Embryonic facial prominence (tissue), 1 donor: Measurements from ENCODE around the gene RHOD.

ENCODE experiments used
- DNase-seq: peaks from one replicate; pipeline ENCODE4 v3.0.0-alpha.2; 2016; ENCODE audit errors: extremely low spot score

Gene RHOD

DNA sequence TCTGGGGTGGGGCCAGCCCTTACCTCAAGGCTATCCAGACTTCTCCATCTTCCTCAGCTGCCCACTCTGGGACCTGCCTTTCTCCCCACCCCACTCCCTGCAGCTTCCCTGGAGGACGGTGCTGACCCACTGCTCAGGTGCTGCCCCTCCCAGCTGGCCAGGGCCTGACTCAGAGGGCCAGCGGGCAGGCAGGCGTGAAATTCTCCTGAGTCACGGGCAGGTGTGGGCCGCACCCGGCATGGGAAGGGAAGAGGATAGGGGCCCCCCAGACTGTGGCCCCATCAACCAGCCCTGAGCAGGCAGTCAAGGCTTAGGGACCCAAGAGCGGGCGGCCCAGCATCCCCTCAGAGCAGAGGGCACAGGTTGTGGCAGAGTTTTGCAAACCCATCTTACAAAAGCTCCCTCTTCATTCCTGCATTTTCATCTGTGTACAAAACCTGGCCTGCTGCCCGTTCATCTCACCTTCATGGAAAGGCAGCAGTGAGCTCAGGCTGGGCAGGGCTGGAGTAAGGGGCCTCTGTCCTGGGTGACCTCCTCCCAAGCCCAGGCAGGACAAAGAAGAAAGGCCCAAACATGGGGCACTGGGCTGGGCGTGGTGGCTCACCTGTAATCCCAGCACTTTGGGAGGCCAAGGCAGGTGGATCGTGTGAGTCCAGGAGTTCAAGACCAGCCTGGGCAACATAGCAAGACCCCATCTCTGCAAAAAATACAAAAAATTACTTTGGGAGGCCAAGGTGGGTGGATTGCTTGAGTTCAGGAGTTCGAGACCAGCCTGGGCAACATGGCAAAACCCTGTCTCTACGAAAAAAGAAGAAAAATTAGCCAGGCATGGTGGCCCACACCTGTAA lies 6.1 kb downstream of the RHOD start:
- no peak for DNase-seq

DNA sequence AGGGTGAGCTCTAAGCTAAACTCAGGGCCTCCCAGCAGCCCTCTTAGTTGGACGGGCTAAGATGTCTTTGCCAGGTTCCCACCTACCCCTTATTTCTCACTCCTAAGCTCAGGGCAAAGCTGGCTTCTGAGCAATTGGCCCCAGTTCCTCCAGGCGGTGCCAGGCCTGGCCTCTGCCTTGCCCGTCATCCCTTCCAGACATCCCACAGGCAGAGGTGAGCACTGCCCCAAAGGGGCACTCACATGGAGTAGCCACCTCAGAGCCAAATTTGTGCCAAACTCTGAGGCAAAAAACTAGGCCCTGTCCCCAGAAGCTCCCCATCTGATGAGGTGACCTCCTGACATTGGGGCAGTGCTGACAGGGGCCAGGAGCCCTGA lies 9.7 kb downstream of the RHOD start:
- DNase-seq, result no peak

DNA sequence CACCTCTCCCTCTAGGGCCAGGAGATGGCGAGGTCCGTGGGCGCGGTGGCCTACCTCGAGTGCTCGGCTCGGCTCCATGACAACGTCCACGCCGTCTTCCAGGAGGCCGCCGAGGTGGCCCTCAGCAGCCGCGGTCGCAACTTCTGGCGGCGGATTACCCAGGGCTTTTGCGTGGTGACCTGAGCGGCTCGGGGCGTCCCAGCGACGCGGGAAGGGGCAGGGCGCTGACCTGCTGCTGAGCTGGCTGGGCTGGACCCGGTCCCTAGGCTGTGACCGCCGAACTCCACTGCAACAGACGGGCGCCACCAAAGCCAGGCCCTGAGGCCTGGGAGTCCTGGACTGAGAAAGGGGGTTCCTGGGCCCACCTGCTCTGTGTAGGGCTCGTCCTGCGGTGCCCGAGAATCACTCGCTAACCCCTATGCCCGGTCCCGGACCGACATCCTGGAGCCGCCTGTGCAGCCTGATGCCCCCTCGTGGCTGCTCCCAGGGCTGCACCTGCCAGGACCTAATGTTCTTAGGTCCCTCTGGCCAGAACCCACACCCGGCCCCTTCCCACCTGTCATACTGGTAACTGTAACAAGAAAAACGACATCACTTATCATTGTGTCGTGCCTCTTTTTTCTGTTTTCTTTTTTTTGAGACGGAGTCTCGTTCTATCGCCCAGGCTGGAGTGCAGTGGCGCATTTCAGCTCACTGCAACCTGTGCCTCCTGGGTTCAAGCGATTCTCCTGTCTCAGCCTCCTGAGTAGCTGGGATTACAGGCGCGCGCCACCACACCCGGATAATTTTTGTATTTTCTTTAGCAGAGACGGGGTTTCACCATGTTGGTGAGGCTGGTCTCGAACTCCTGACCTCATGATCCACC lies 15.0 kb downstream of the RHOD start:
- DNase-seq, result no peak

DNA sequence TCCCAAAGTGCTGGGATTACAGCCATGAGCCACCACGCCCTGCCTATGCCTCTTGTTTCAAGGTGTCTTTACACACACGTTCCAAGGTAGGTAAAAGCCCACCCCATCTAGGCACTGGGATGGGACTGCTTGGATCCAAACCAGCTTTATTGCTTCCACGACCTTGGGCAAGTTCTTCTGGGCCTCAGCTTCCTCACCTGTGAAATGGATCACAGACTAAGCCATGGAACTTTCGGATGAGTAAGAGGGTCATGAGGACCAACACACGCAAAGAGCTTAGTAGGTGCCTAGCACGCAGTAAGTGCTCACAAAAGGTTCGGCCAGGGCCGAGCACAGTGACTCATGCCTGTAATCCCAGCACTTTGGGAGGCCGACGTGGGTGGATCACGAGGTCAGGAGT lies 15.6 kb downstream of the RHOD start:
- DNase-seq, result no peak

DNA sequence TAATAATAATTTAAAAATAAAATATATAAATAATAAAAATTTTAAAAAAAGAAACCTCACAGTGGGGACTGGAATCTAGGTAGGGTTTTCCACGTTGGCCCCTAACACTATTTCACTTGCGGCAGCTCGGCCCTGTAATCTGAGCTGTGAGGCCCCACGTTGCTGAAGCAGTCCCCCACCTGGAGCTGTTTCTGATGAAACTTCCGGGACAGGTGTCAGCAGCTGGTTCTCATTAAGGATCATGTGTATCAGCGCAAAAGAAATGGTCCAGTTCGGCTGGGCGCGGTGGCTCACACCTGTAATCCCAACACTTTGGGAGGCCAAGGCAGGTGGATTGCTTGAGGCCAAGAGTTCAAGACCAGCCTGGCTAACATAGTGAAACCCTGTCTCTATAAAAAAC lies 17.3 kb downstream of the RHOD start:
- DNase-seq, result no peak

DNA sequence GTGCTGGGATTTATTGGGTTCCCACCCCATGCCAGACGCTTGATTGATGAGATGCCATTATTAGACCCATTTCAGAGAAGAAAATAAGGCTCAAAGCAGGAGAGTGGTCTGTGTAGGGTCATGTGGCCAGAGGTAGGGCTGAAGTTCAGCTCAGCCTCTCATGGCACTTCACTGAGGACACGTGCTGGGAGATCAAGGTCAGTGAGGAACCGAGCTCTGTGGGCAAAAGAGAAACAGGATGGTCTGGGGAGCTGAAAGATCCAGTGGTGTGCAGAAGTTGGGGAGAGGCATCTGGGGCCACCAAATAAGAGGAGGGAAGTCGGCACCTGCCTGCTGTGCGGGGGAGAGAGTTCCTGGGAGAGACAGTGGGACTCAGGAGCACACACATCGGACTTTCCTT lies 19.6 kb downstream of the RHOD start:
- DNase-seq, result no peak

DNA sequence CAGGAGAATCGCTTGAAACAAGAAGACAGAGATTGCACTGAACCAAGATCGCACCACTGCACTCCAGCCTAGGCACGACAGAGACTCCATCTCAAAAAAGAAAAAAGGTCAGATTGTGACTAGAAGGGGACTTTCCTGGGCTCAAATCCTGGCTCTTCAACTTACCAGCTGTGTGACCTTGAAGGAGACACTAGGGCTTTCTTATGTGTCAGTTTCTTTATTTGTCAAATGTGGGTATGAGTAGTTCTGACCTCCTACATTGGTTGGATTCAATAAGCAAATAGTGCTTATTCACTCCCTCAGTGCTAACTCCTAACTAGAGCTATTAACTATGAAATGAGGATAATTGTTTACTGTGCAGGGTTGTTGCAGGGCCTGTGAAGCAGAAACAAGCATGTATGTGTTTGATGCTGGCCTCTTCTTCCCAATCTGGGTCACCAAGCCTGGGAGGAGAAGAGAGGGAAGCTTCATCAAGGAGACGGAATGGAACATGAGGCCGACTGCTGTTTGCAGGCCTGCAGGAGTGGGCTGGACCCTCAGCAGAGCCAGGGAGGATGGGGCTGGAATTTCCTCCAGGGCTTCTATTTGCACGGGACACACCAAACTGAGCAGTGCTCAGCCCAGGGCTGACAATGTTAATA lies 22.5 kb downstream of the RHOD start:
- DNase-seq, result no peak

DNA sequence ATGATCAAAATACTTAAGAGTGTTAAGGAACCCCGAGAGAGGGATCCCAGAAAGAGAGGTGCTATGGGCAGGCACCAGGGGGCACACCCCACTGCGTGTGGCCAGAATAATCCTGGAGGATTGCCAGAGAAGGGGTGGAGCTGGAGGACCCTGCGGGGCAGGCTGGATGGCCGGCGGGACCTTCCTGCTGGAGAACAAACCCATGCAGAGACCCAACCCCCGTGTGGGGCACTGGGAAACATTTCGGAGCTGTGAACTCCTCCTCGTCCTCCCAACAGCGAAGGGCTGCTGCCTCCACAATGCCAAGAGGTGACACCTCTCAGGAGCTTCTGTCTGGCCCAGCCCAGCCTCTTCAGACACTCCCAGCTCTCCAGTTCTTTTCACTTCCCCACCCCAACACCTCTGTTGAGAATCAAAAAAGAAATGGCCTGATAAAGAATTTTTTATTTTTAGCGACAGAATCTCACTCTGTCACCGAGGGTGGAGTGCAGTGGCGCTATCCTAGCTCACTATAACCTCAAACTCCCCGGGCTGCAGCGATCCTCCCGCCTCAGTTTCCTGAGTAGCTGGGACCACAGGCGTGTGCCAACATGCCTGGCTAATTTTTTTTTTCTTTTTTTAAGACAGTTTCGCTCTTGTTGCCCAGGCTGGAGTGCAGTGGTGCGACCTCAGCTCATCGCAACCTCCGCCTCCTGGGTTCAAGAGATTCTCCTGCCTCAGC lies 25.6 kb downstream of the RHOD start:
- DNase-seq, result no peak

DNA sequence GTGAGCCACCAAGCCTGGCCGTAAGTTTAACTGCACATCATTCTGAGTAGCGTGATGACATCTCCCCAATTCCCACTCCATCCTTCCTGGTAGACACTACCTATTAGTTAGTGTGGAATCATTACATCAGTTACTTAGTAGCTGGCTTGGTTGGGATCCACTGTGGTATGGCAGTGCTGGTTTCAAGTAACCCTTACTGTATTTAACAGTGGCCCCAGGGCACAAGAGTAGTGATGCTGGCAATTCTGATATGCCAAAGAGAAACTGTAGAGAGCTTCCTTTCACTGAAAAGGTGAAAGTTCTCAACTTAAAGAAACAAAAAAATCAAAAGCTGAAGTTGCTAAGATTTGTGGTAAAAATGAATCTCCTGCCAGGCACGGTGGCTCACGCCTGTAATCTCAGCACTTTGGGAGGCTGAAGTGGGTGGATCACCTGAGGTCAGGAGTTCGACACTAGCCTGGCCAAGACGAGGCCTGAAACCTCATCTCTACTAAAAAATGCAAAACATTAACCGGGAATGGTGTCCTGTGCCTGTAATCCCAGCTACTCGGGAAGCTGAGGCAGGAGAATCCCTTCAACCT lies 27.2 kb downstream of the RHOD start:
- DNase-seq, result no peak

DNA sequence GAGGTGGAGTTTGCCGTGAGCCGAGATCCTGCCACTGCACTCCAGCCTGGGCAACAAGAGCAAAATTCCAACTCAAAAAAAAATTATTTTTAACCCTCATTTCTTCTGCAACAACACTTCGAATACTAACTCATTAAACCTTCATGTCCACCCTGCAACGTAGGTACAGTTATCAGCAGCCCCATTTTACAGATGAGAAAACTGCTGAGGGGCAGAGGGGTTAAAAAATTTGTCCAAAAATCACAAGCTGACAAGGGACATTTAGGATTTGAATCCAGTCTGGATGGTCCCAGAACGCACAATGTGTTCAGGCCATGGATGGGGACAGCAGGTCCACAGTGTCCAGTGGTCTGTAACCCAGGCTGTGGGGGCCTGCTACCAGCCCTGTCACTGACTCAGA lies 29.0 kb downstream of the RHOD start:
- no peak for DNase-seq

DNA sequence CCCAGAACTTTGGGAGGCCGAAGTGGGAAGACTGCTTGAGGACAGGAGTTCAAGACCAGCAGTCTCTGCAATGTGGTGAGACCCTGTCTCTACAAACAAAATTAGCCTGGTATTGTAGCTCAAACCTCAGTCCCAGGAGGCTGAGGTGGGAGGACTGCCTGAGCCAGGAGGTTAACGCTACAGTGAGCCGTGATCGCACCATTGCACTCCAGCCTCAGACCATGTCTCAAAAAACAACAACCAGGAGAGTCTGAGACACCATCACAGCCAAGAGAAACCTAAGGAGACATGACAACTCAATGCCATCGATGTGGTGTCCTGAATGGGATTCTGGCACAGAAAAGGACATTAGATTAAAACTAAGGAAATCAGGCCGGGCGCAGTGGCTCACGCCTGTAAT lies 34.1 kb downstream of the RHOD start:
- no peak for DNase-seq

DNA sequence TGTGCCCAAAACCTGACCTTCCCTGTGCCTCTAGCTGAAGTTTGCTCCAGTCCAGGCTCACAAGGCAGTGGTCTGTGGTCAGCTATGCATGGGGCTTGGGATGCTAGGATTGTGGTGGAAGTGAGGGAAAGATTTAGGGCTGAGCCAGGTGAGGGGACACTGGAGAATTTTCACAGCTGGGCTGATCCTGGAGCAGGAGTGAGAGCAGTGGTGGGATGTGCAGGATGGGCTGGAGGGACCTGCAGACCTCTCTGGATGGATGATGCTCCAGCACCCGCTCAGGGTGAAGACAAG lies 38.5 kb downstream of the RHOD start:
- no peak for DNase-seq

DNA sequence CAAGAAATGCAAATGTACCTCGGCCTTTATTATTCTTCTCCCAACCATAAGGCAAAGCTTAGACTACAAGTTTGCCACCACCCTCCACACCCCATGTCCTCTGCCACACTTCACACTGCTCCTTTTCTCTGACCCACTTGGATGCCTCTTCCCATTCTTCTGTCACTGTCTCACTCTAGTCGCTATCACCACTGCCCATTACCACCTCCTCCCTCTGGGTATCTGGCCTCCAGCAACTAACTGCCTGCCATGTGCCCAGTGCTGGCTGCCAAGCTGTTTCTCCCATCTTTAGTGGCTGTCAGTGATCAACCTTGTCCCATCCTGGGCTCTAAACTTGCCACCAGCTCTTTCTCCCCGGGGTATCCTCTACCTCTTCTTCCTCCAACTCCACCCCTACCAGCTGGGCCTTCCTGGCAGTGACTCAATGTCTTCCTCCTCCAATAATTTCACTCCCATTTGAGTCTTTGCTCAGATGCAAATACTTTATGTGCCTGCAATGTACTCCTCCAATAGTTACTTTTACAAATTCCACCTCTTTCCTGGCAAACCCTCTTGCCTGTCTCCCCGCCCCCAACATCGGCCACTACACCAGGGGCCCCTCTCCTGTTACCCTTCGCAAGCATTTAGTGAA lies 42.3 kb downstream of the RHOD start:
- no peak for DNase-seq

DNA sequence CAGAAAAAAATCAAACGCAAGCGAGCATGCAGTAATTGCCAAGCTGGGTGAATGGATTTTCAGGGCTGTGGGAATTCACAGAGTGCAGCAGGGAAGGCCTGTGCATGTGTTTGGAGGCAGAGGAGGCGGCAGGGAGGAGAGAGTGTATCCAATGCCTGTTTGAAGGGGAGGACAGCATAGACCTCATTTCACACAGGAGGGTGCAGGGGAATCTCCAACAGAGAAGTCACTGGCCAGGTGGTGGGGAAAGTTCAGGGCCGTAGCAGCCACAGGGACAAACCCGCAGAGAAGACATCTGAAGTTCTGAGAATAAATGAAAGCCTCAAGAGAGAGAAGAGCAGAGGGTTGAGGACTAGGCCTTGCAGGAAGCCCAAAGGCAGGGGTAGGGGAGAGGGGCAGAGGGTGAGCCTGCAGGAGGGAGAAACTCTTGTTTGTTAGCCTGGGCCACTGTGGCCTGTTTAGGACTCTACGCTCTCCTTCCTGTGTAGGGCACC lies 43.2 kb downstream of the RHOD start:
- no peak for DNase-seq

DNA sequence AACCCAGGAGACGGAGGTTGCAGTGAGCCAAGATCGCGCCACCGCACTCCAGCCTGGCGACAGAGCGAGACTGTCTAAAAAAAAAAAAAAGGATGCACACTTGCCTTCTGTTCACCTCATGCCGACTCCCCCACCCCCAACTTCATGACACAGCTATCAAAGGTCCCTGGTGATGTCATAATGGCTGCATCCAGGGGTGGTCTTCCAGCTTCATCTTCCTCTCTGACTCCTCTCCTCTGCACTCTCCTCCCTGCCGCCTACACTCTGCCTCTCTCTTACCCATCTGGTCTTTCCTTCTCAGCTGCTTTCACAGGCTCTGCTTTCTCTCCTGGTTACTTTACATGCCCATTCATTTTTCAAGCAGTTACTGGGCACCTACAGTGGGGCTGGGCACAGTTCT lies 46.0 kb downstream of the RHOD start:
- no peak for DNase-seq

DNA sequence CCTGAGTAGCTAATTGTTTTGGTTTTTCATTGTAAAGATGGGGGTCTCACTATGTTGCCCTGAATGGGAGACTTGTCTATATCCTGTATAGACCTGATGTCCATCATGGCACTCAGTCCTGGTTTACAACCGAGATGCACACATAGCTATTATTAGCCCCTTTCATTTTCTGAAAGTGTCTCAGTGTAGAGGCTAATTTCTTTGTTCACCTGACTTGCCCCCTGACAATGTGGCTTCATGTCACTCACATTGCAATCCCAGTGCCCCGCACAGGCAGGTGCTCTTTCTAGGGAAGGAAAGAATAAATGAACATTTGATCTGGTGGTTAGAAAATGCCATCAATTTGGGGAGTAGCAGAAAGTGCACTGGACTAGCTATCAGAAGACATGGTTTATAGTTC lies 49.3 kb downstream of the RHOD start:
- no peak for DNase-seq

DNA sequence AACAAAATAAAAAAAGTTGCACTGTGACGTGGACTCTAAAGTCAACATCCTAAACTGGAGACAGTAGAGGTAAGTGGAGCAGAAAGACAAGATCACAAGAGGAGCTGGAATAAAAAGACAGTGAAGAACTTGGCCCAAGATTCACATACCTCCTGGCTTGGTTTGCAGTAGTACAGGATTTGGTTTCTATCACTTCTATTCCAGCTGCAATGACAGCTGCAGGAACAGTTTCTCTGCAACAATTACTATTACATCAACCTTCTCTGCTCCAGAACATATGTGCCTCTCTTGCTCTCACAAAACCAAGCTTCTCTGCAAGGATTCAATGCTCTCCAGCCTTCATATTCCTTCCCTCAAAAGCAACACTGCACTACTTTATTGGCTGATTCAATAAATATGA lies 54.6 kb downstream of the RHOD start:
- no peak for DNase-seq

DNA sequence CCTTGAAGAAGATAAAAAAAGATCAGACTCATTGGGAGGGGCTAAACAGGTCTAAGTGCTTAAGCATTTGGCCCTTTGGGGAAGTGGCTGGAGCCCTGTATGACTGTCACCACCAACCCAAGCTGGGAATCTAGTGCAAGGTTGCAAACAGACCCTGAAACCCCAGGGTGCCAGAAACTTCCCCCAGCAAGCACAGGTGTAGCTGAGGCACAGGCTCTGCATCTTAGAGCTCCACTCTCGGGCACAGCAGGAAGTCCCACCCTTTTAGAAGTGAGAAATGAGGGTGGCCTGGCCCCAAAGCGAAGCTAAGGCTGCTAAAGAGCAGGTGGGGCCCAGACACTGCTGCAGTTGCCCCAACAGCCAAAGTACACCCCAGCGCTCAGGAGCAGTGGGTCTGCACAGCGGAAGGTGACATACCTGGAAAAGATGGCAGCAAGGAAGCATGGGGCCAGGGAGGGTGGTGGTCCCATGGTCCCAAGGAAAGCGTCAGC lies 56.6 kb downstream of the RHOD start:
- no peak for DNase-seq

DNA sequence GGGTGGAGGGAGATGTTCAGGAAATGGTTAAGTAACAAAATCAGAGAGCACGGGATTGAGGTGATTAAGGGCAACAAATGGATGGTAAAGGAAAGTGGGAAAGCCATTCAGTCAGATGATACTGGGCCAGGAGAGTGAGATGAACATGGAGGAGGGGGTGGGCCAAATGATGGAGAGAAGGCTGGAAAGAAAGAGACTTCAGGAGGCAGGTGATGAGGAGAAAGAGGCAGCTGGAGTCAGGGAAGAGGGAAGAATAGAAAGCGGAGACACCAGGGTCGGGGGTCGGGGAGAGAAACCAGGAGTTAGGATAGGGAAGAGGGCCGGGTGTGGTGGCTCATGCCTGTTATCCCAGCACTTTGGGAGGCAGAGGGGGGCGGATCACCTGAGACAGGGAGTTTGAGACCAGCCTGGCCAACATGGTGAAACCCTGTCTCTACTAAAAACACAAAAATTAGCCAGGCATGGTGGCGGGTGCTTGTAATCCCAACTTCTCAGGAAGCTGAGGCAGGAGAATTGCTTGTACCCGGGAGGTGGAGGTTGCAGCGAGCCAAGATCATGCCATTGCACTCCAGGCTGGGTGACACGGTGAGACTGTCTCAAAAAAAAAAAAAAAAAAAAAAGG lies 57.7 kb downstream of the RHOD start:
- DNase-seq, result no peak

DNA sequence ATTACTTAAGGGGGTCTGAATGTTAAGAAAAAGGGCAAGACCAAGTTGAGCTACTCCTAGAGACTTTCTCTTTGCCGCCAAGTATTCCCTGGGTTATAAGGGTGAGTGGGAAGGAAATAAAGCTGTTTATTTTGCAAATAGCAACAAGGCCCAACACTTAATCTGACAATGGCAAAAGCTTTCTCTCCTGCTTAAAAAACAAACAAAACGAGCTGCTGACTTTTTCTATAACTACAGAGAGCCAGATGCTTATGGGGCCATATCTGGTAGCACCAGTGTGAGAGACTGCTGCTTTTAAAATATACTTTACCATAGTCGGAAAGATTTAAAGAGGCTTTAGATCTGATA lies 60.1 kb downstream of the RHOD start:
- DNase-seq, result no peak

DNA sequence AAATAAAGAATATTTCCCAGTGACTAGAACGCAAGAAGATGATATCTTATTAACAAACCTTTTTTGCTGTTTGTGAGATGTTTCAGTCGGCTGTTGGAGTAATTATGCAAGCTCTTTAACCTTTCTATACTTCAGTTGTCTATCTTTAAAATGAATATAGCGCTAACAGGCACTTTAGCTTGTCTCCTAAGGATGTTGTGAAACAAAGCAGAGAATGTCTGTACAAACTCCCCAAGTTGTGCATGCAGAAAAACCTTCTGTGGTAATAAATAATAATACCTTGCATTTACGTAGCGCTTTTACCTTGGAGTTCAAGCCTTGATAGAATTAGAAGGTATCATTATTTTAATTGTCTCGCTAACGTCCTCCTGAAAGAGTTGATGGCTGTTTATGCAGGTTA lies 60.5 kb downstream of the RHOD start:
- DNase-seq, result no peak
